ENCODE results near the gene XPO1.
"Not testable (repeated sequence)": the region's sequence is repeated elsewhere in the genome, so short reads cannot be mapped to it uniquely, and the experiment has no call there.

The XPO1 gene

GRCh38 chr2:61530749-61531148, 7.4 kb downstream of the XPO1 start:
- DNase-seq: no peak

DNA sequence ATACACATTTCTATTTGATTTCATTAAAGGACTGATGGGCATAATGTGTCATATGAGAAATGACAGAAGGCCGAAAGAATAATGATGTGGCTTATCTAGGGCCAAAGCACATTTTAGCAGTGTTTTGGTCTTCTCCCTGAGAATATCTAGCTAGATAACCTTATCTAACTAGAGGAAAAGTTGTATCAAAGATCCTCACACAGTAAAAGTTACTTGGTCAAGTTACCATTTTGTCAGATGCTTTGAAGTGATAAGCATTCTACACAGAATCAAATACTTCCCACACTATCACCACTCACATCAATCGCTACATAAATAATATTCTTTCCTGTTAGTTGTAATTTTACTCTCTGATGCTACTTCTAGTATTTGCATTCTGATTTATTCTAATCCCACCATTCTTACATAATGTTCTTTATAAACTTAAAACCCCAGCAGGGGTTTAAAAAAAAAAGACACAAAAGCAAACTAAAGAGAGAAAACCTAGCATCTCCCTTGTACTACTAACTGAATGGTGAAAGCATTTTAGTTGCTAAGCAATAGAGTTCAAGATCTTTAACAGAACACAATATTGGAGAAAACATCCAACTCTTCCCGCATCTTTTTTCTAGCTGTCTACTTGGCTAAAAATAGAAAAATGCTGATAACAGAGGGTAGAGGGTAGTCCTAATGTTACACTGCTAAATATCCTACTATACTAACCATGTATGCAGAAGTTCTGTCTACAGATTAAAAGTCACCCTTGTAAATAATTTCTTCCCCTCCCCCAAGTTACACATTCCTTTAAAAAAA, 8.0 kb downstream of the XPO1 start:
- no peak for DNase-seq

DNA sequence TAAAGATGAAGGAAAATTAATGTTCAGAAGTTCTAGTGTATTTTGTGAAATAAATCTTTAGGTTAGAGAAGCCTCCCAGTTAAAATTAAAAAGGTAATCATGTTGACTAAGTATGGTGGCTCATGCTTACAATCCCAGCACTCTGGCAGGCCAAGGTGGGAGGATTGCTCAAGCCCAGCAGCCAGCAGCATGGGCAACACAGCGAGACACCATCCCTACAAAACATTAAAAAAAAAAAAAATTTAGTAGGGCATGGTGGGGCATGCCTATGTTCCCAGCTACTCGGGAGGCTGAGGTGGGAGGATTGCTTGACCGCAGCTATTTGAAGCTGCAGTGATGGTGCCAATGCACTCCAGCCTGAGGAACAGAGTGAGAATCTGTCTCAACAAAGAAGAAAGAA, 17.9 kb downstream of the XPO1 start:
- no peak for DNase-seq

DNA sequence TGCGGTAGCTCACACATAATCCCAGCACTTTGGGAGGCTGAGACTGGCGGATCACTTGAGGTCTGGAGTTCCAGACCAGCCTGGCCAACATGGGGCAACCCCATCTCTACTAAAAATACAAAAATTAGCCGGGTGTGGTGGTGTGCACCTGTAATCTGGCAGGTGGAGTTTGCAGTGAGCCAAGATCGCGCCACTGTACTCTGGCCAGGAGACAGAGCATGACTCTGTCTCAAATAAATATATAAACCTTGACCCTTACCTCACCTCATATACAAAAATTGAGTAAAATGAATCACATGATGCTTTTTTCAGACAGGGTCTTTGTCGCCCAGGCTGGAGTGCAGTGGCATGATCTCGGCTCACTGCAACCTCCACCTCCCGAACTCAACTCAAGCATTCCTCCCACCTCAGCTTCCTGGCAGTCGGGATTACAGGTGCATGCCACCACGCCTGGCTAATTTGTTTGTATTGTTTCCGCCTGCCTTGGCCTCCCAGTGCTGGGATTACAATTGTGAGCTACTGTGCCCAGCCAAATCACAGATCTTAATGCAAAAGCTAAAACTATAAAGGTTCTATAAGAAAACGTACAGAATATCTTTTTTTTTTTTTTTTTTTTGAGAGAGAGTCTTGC, 25.3 kb downstream of the XPO1 start:
- no peak for DNase-seq

DNA sequence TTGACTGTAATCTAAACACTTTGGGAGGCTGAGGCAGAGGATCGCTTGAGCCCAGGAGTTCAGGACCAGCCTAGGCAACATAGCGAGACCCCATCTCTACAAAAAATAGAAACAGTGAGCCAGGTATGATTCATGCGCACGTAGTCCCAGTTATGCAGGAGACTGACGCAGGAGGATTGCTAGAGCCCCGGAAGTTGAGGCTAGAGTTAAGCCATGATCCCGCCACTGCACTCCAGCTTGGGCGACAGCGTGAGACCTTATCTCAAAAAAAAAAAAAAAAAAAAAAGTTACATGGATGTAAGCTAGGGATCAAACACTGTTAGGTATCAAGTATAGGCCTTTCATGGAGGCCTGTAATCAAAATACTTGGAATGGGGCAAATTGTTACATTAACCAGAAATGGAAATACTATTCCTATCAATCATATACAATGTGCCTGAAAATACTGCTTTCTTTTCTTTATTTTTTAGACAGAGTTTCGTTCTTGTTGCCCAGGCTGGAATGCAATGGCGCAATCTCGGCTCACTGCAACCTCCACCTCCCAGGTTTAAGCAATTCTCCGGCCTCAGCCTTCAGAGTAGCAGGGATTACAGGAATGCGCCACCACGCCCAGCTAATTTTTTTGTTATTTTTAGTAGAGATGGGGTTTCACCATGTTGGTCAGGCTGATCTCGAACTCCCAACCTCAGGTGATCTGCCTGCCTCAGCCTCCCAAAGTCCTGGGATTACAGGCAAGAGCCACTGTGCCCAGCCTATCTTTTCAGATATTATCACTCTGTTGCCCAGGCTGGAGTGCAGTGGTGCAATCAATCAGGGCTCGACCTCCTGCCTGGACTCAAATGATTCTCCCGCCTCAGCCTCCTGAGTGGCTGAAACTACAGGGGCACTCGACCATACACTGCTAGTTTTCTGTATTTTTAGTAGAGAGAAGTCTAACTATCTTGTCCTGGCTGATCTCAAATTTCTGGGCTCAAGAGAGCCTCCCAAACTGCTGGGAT, 27.2 kb downstream of the XPO1 start:
- DNase-seq: no peak

GRCh38 chr2:61504949-61505348, 33.2 kb downstream of the XPO1 start:
- DNase-seq: no peak

DNA sequence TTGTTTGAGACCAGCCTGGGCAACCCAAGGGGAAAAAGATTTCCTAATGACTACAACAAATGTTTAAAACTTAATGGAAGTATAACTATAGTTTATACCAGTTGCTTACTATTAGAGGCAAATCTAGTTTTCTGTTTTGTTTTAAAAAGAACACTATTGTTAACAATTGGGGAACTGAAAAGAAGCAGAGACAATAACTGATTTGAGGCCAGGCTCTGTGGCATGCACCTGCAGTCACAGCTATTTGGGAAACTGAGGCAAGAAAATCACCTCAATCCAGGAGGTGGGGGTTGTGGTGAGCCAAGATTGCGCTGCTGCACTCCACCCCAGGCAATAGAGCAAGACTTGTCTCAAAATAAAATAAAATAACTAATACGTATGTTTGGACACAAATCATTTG, 39.1 kb downstream of the XPO1 start:
- no peak for DNase-seq

- no peak for DNase-seq
These were observed 44.6 kb downstream of the XPO1 start for GRCh38 chr2:61493523-61493942.

DNA sequence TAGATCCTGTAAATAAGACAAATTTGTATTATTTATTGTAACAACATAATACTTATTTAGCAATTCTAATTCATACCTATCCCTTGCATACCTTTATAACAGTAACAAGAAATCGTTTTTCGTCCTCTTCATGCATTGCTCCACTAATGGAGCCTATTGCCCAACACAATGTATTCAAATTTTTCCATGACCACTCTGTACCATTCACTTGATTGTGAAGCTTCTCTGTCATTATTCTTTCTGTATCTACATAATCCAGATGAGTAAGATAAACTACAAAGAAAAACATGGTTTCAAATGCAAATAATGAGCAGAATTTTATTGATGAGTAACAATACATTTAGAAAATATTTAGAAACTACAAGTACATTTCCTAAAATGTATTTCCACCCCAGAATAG, 45.7 kb downstream of the XPO1 start:
- DNase-seq: no peak

DNA sequence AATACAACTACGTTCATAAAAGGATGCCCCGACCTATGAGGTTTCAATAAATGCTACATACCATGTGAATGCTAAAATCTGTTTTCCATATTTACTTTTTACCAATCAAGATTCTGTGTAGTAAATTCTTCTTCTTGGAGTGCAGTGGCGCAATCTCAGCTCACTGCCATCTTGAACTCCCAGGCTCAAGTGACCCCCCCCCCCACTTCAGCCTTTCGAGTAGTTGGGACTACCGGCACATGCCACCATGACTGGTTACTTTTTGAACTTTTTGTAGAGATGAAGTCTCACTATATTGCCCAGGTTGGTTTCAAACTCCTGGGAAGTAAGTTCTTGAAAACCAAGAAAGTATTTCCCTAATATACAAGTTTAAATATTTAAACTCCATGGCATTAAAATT, 52.9 kb downstream of the XPO1 start:
- DNase-seq: no peak

DNA sequence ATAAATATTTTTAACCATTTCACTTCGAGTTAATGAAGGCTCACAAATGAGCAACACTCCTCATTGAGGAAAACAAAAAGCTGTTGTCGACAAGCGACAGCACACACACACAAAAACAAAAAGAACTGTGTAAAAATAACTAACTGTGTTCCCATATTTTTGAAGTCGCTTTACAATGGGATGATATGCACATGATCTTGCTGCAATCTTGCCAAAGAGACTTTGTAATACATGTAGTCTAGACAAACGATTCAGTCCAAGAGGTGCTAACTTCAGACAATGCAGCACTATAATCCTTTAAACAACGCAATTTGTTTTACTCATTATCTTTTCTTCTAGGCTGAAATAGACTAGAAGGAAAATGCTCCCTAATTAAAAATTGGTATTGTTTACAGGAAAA, 60.1 kb downstream of the XPO1 start:
- DNase-seq: no peak

DNA sequence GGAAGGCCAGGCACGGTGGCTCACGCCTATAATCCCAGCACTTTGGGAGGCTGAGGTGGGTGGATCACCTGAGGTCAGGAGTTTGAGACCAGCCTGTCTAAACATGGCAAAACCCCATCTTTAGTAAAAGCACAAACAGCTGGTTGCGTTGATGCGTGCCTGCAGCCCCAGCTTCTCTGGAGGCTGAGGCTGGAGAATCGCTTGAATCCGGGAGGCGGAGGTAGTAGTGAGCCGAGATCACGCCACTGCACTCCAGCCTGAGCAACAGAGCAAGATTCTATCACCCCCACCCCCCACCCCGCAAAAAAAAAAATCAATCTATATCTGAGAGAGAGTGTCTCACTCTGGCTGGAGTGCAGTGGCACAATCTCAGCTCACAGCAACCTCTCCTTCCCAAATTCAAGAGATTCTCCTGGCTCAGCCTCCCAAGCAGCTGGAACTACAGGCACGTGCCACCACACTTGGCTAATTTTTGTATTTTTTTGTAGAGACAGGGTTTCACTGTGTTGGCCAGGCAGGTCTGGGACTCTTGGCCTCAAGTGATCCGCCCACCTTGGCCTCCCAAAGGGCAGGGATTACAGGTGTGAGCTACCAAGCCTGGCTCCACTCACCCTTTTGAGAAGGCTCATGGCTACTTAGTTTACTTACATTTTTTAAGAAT, 61.1 kb downstream of the XPO1 start:
- not testable (repeated sequence) for DNase-seq

DNA sequence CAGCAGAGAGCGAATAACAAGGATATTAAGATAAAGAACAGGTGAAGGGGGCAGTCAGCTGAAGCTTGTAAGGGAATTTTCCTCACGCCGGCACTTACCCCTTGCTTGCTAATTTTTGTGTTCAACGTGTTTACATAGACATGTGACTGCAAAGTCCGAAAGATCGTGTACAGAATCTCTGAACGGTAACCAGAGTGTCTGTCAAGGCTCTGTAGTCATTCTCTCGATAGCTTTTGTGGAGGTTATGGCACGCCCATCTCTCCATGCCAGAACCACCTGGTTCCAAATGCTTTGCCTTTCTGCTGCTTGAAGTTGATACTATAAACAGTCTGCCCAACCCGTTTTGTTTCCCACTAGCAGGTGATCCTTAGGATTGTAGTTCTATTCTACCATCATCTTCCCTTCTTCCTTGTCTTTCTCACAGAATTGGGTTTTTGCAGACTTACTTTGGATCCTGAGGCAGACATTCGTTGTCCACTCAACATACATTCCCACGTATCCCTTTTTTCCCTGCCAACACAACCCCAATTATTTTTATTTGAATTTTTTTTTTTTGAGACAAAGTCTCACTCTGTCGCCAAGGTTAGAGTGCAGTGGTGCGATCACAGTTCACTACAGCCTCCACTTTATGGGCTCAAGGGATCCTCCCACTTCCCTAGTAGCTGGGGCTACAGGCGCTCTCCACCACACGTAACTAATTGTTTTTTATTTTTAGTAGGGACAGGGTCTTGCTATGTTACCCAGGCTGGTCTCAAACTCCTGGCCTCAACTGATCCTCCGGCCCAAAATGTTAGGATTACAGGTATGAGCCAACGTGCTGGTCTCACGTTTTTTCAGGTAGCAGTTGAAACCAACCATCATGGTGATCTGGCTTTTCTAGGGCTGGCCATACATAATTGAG, 66.0 kb downstream of the XPO1 start:
- DNase-seq: peak; percentile 20

DNA sequence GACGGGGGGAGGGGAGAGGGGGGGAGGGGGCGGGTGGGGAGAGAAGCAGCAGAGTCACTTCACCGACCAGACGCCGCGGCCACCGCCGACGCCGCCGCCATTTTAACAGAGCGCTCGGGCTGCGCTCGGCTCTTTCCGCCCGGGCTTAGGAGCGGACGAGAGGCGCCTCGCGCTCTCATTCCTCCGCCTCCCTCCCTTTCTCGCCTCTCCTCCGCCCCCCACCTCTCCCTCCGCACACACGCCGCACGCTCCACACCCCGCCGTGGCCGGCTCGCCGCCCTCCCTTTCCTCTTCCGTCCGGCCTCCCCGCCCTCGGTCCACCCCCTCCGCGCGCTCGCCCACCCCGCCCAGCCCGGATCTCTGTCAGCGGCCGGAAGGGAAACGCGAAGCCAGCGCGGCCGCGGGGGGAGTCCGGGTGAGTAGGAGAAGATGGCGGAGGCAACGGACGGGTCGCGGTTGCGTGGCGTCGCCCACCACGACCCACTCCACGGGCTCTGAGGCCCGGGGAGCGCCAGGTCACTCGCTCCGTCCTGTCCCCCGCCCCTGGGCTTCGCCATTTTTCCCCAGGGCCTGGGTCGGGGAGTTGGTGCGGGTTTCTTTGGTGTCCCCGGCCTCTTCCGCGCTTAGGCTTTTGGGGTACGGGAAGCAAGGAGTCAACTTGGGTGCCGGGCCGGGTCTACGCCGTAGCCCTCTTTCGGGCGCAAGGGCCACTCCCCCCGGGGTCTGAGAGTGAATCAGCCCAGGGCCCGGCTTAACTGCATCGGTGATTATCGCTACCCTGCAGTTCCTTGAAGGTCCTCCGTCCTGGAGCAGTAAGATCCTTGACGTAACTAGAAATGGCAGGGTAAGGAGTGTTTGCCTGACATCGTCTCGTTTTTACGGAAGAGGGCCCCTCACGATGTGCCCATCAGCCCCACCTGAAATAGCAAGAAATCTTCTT, 66.9 kb downstream of the XPO1 start, which contains the start of gene USP34:
USP34 (minus strand) TSS at position 123 of the 940 bp plus-strand sequence. CDS start 395 bp downstream, outside the sequence.
- DNase-seq: peak; percentile 77

- DNase-seq: no peak
These were observed 67.8 kb downstream of the XPO1 start for GRCh38 chr2:61470122-61470951.

DNA sequence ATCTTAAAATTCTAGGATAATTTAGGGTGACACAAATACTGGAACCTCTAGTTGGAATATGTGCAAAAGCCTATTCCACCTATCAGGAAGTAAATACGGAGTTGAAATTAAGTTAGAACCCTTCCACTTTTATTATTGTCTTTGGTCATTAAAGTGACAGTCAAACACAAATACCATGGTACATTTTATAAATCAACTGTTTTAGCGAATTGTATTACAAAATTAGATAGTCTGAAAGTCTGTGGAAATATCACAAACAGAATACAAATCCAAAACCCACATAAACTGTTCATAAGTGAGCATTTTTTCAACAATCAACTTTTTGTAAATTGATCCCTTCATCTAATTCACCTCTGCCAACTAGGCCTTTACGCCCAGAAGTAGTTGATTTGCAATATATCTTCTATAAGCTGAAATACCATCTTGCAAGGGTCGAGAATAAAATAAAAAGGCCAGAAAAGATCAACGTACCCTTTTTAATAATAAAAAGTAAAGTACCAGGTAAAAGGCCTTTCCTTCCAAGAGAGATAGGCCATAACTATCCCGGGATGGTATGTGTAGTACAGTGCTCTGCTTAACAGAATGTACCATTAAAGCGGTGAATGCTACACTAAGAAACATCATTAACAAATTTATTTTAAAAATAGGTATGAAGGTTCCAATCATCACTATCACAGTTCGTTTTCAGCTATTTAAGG, 68.6 kb downstream of the XPO1 start:
- DNase-seq: peak; percentile 37

DNA sequence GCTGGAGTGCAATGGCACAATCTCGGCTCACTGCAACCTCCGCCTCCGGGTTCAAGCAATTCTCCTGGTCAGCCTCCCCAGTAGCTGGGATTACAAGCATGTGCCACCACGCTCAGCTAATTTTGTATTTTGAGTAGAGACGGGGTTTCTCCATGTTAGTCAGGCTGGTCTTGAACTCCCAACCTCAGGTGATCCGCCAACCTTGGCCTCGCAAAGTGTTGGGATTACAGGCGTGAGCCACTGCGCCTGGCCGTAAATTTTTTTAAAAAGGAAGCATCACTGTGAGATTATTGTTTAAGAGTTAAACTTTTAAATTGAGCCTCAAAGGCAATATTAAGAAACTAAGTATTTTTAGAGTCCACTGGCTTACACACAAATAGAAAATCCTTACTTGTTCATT, 69.9 kb downstream of the XPO1 start:
- not testable (repeated sequence) for DNase-seq

GRCh38 chr2:61465045-61465444, 73.1 kb downstream of the XPO1 start:
- DNase-seq: no peak
